K562 (cell line): ENCODE results near the gene OR2L13. TPM values are rescaled to one million over a fixed set of nuclear protein-coding genes. Genes with fewer than 3 reads are reported as not detected.

Source experiments
- ATAC-seq: fragments of 200-7000 bp; cut with Tn5 transposase; 3 replicates; pipeline ENCODE4 v1.9.1; 2020; ENCODE audit warnings: moderate library complexity
- BruUV-seq: library from RNA; stranded (reverse); fragments of 400-500 nt; replicated peaks from 2 replicates; lab custom pipeline; 2021; lab: Mats Ljungman, UMichigan
- CTCF ChIA-PET: fragments of 300-600 bp; formaldehyde crosslinking; extraction: SDS; loops from one replicate; lab custom pipeline; 2021; ENCODE audit warnings: low intra/inter-chr PET ratio; lab: Yijun Ruan, JAX
- POLR2A ChIA-PET: fragments of 300-600, 350-650 bp; sonication (Branson Sonifier 250); formaldehyde crosslinking; extraction: SDS; loops from one replicate; lab custom pipeline; 2021; ENCODE audit warnings: antibody characterized with exemption, inconsistent platforms; lab: Yijun Ruan, JAX
- DNase-seq, 4 experiments: peaks; one replicate each; pipeline versions ENCODE4 v3.0.0 to v3.0.0-alpha.2; 2011 to 2018; ENCODE audit warnings: low spot score in 3 of 4, mixed read lengths in 3 of 4; ENCODE audit errors: extremely low read depth in 1 of 4
- FAIRE-seq: peaks from 2 replicates; lab custom pipeline; 2011; peaks lifted over from hg19 to GRCh38; lab: Jason Lieb, UNC
- H2AFZ ChIP-seq: 2 replicates; pipeline ENCODE4 v1.6.0; 2011; ENCODE audit warnings: low read depth, low read length, control low read depth, inconsistent platforms
- H3K27ac ChIP-seq: fragments of 200-600 bp; 3 replicates; pipeline ENCODE4 v1.8.0; 2011; ENCODE audit warnings: low read depth, mild to moderate bottlenecking, control low read depth, inconsistent platforms, low read length, moderate library complexity, mixed read lengths; ENCODE audit errors: extremely low read depth
- H3K27me3 ChIP-seq, 2 experiments: fragments of 300-600 bp in 1 of 2; 2 replicates in 1 of 2; 3 replicates in 1 of 2; pipeline versions ENCODE4 v1.6.0 to v1.8.0; 2011; ENCODE audit warnings: inconsistent platforms in 2 of 2, low read length in 2 of 2, mild to moderate bottlenecking in 1 of 2, mixed read lengths in 1 of 2, moderate library complexity in 1 of 2; ENCODE audit not compliant: control insufficient read depth in 2 of 2, insufficient read depth in 2 of 2
- H3K36me3 ChIP-seq: fragments of 300-600 bp; 3 replicates; pipeline ENCODE4 v1.8.0; 2011; ENCODE audit warnings: mild to moderate bottlenecking, low read length, inconsistent platforms; ENCODE audit not compliant: control insufficient read depth, insufficient read depth
- H3K4me1 ChIP-seq, 2 experiments: fragments of 200-600 bp in 1 of 2; replicated peaks in 1 of 2; 2 replicates in 1 of 2; 3 replicates in 1 of 2; pipeline versions ENCODE4 v1.5.1 to v1.8.0; 2011; ENCODE audit warnings: inconsistent platforms in 2 of 2, low read length in 2 of 2, mild to moderate bottlenecking in 1 of 2, mixed read lengths in 1 of 2, moderate library complexity in 1 of 2; ENCODE audit not compliant: control insufficient read depth in 2 of 2, insufficient read depth in 2 of 2
- H3K4me2 ChIP-seq: 2 replicates; pipeline ENCODE4 v1.6.1; 2011; ENCODE audit warnings: low read length, control low read depth, inconsistent platforms, mixed read lengths; ENCODE audit not compliant: insufficient read depth
- H3K4me3 ChIP-seq: fragments of 200-600 bp; sonication (generic), shearing (Covaris generic); 2 replicates; pipeline ENCODE4 v1.5.1; 2016; ENCODE audit warnings: control low read depth, inconsistent platforms
- H3K79me2 ChIP-seq: fragments of 200-600 bp; 3 replicates; pipeline ENCODE4 v1.8.0; 2011; ENCODE audit warnings: low read length, inconsistent platforms; ENCODE audit not compliant: control insufficient read depth, insufficient read depth
- H3K9ac ChIP-seq, 2 experiments: 2 replicates each; pipeline versions ENCODE4 v1.6.0 to v1.6.1; 2011; ENCODE audit warnings: low read depth in 2 of 2, low read length in 2 of 2, control low read depth in 1 of 2, inconsistent platforms in 1 of 2, mild to moderate bottlenecking in 1 of 2, mixed read lengths in 1 of 2; ENCODE audit not compliant: insufficient read depth in 1 of 2
- H3K9me1 ChIP-seq: one replicate; pipeline ENCODE4 v1.6.0; 2011; ENCODE audit warnings: inconsistent platforms, mild to moderate bottlenecking, low read length, moderate library complexity; ENCODE audit not compliant: control insufficient read depth, insufficient read depth
- H3K9me3 ChIP-seq: replicated peaks from 2 replicates; pipeline ENCODE4 v1.5.1; 2011; ENCODE audit warnings: low read depth, low read length, inconsistent platforms; ENCODE audit not compliant: control insufficient read depth, insufficient read depth
- H4K20me1 ChIP-seq: replicated peaks from 2 replicates; pipeline ENCODE4 v1.6.1; 2011; ENCODE audit warnings: low read length, inconsistent platforms, mixed read lengths; ENCODE audit not compliant: control insufficient read depth, insufficient read depth
- ELF2 ChIP-seq: fragments of 250-450 bp; sonication (Bioruptor Pico); IDR thresholded peaks from 2 replicates; pipeline ENCODE4 v1.5.0; 2021; ENCODE audit warnings: mild to moderate bottlenecking
- GABPA ChIP-seq: fragments of 200-800 bp; sonication (Bioruptor generic); conservative IDR thresholded peaks from 2 replicates; pipeline ENCODE4 v1.6.1; 2016; ENCODE audit warnings: low read depth, missing genetic modification characterization, missing compliant biosample characterization
- KHSRP ChIP-seq: fragments of 450-650 bp; IDR thresholded peaks from 2 replicates; pipeline ENCODE4 v1.6.1; 2017
- MIER1 ChIP-seq: fragments of 450-650 bp; IDR thresholded peaks from 2 replicates; pipeline ENCODE4 v1.6.1; 2016; ENCODE audit warnings: antibody characterized with exemption, mild to moderate bottlenecking, low read depth
- MTA2 ChIP-seq: fragments of 450-650 bp; IDR thresholded peaks from 2 replicates; pipeline ENCODE4 v1.6.1; 2016; ENCODE audit warnings: low read depth
- RBFOX2 ChIP-seq: fragments of 200-400 bp; formaldehyde crosslinking; IDR thresholded peaks from 2 replicates; pipeline ENCODE4 v1.6.1; 2017; ENCODE audit warnings: low read depth, mild to moderate bottlenecking, low read length, moderate library complexity
- RBM22 ChIP-seq: fragments of 200-400 bp; formaldehyde crosslinking; IDR thresholded peaks from 2 replicates; pipeline ENCODE4 v1.6.1; 2018; ENCODE audit warnings: low read length, low read depth; ENCODE audit not compliant: poor library complexity, severe bottlenecking
- RFX5 ChIP-seq: IDR thresholded peaks from 2 replicates; pipeline ENCODE4 v1.6.1; 2011; ENCODE audit warnings: low read depth, mild to moderate bottlenecking, improper control_type of control experiment, low read length
- SAFB ChIP-seq: fragments of 200-400 bp; formaldehyde crosslinking; IDR thresholded peaks from 2 replicates; pipeline ENCODE4 v1.6.1; 2017; ENCODE audit warnings: low read depth, low read length, borderline replicate concordance
- SMARCE1 ChIP-seq: fragments of 450-650 bp; IDR thresholded peaks from 2 replicates; pipeline ENCODE4 v1.7.1; 2016; ENCODE audit warnings: mild to moderate bottlenecking
- SNRNP70 ChIP-seq: fragments of 200-400 bp; formaldehyde crosslinking; optimal IDR thresholded peaks from 2 replicates; pipeline ENCODE3; 2017; ENCODE audit warnings: low read depth, low read length
- TCF3 ChIP-seq: sonication (generic); formaldehyde crosslinking; IDR thresholded peaks from 2 replicates; pipeline ENCODE4 v1.4.0; 2020; ENCODE audit warnings: mild to moderate bottlenecking, missing genetic modification reagents
- ZBTB8A ChIP-seq: fragments of 450-650 bp; IDR thresholded peaks from 2 replicates; pipeline ENCODE4 v1.6.1; 2018; ENCODE audit warnings: mild to moderate bottlenecking, moderate library complexity; ENCODE audit not compliant: partially characterized antibody
- ZNF668 ChIP-seq: fragments of 250-450 bp; sonication (Bioruptor Pico); IDR thresholded peaks from 2 replicates; pipeline ENCODE4 v1.8.0; 2022; ENCODE audit warnings: mild to moderate bottlenecking, inconsistent platforms
- WGBS: fragments of 100-300 bp; shearing (Covaris generic); methylation state at CpG from one replicate; pipeline ENCODE4 v1.1.6; 2016; ENCODE audit warnings: low coverage, mixed read lengths; ENCODE audit not compliant: insufficient coverage; ENCODE audit errors: missing lambda C conversion rate; 5-methylcytosine and 5-hydroxymethylcytosine counted together
- in situ Hi-C: fragments of 300-500 bp; cut with MboI; formaldehyde crosslinking; loops from 4 replicates; pipeline ENCODE4 v1.15.0; 2018; ENCODE audit warnings: inconsistent platforms, mixed read lengths
- intact Hi-C: fragments of 100-400 bp; cut with micrococcal nuclease; formaldehyde crosslinking; loops from 2 replicates; pipeline ENCODE4 v1.14.2; 2022
- polyA plus RNA-seq, 8 experiments: library from polyadenylated mRNA; depleted of rRNA in 4 of 8; stranded (reverse) in 5 of 8; unstranded in 3 of 8; fragments of >200 nt; fragmentation: Nextera tagmentation in 2 of 8; fragmentation: Illumina TruSeq in 1 of 8; extraction: Ambion mirVana in 2 of 8; extraction: Trizol in 1 of 8; gene quantifications; 2 replicates each; pipeline versions ENCODE4 v1.2.1 to v1.2.3, GENCODE V29; 2011 to 2014; ENCODE audit warnings: inconsistent platforms in 1 of 8, missing spikeins in 1 of 8
- total RNA-seq, 7 experiments: library from RNA; depleted of rRNA in 6 of 7; stranded (reverse); fragments of >200 nt in 6 of 7; fragmentation: Illumina TruSeq in 2 of 7; extraction: Trizol in 2 of 7; gene quantifications; 2 replicates each; pipeline versions ENCODE4 v1.2.1 to v1.2.3, GENCODE V29; 2011 to 2021; ENCODE audit warnings: low replicate concordance in 1 of 7
- TF ChIP-seq, protein P1 (sequence below): sonication (generic); formaldehyde crosslinking; IDR thresholded peaks from 2 replicates; pipeline ENCODE4 v1.8.0; 2022; ENCODE audit warnings: mild to moderate bottlenecking, missing genetic modification reagents, borderline replicate concordance
- TF ChIP-seq, protein P2 (sequence below), 2 experiments: fragments of 450-650 bp in 1 of 2; sonication (generic) in 1 of 2; formaldehyde crosslinking; conservative IDR thresholded peaks; 2 replicates each; pipeline versions ENCODE4 v1.4.0 to v1.8.1; 2020 to 2022; ENCODE audit warnings: mild to moderate bottlenecking in 1 of 2, missing genetic modification reagents in 1 of 2

The OR2L13 gene
- total and polyA plus RNA-seq, 9 of the 15 experiments (the other 6 are each of a cell fraction or from before 2014, with no cell fraction given): not detected

DNA sequence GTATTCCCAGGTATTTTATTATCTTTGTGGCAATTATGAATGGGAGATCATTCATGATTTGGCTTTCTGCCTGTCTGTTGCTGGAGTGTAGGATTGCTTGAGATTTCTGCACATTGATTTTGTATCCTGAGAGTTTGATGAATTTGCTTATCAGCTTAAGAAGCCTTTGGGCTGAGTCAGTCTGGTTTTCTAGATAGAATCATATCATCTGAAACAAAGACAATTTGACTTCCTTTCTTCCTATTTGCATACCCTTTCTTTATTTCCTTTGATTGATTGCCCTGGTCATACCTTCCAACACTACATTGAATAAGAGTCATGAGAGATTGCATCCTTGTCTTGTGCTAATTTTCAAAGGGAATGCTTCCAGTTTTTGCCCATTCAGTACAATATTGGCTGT, 40.3 kb upstream of the OR2L13 start:
- Histone ChIP-seq H2AFZ (no peak overlapping the region), H3K4me3 (no peak overlapping the region), H3K9me1 (no peaks in the 10 kb centered on the region), H4K20me1 (no peaks in the 10 kb centered on the region), H3K79me2 (no peaks in the 10 kb centered on the region), H3K4me1 (no peaks in the 10 kb centered on the region), H3K36me3 (no peaks in the 10 kb centered on the region), H3K27me3 (no peaks in the 10 kb centered on the region), H3K4me2 (no peak overlapping the region), H3K9me3 (0 out of 2 replicates have a peak, but pooled peaks cover 5% of the 10 kb centered on the region), H3K9ac (no peak overlapping the region), H3K27ac (no peak overlapping the region)
- no TSS peak for BruUV-seq
- intact Hi-C loops: no loop called here
- no peak for FAIRE-seq
- no peak for DNase-seq
- in situ Hi-C loops: no loop called here
- POLR2A ChIA-PET: no interaction called here
- no peak for TF ChIP-seq RBFOX2
- no peak for TF ChIP-seq SAFB
- no peak for TF ChIP-seq MTA2
- no peak for TF ChIP-seq KHSRP
- no peak for ATAC-seq
- CTCF ChIA-PET: no interaction called here

DNA sequence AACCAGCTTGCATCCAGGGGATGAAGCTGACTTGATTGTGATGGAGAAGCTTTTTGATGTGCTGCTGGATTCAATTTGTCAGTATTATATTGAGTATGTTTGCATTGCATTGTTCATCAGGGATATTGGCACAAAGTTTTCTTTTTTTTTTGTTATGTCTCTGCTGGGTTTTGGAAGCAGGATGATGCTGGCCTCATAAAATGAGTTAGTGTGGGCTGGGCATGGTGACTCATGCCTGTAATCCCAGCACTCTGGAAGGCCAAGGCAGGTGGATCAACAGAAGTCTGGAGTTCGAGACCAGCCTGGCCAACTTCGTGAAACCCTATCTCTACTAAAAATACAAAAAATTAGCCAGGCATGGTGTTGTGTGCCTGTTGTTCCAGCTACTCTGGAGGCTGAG, 39.7 kb upstream of the OR2L13 start:
- CTCF ChIA-PET: no interaction called here
- intact Hi-C loops: no loop called here
- Histone ChIP-seq H3K9ac (no peak overlapping the region), H3K4me2 (no peak overlapping the region), H3K36me3 (no peaks in the 10 kb centered on the region), H3K27ac (no peak overlapping the region), H3K9me1 (no peaks in the 10 kb centered on the region), H3K79me2 (no peaks in the 10 kb centered on the region), H3K9me3 (0 out of 2 replicates have a peak, but pooled peaks cover 5% of the 10 kb centered on the region), H3K4me3 (no peak overlapping the region), H2AFZ (no peak overlapping the region), H3K4me1 (no peaks in the 10 kb centered on the region), H4K20me1 (no peaks in the 10 kb centered on the region), H3K27me3 (no peaks in the 10 kb centered on the region)
- ATAC-seq: no peak
- no peak for FAIRE-seq
- BruUV-seq: no TSS peak
- POLR2A ChIA-PET: no interaction called here
- in situ Hi-C loops: no loop called here
- no peak for DNase-seq
- 0% methylated on average over 2 of the region's 2 CpGs for WGBS
- TF ChIP-seq, protein P1, sequence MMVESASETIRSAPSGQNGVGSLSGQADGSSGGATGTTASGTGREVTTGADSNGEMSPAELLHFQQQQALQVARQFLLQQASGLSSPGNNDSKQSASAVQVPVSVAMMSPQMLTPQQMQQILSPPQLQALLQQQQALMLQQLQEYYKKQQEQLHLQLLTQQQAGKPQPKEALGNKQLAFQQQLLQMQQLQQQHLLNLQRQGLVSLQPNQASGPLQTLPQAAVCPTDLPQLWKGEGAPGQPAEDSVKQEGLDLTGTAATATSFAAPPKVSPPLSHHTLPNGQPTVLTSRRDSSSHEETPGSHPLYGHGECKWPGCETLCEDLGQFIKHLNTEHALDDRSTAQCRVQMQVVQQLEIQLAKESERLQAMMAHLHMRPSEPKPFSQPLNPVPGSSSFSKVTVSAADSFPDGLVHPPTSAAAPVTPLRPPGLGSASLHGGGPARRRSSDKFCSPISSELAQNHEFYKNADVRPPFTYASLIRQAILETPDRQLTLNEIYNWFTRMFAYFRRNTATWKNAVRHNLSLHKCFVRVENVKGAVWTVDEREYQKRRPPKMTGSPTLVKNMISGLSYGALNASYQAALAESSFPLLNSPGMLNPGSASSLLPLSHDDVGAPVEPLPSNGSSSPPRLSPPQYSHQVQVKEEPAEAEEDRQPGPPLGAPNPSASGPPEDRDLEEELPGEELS (CRISPR knock-in tag): no peak
- TF ChIP-seq MIER1 (no peak), SNRNP70 (no peak), RBM22 (no peak), GABPA (tag) (no peak), RFX5 (no peak), SMARCE1 (no peak), ZBTB8A (no peak), TCF3 (CRISPR knock-in tag) (no peak), ZNF668 (CRISPR knock-in tag) (no peak), ELF2 (CRISPR knock-in tag) (no peak)
- TF ChIP-seq, protein P2, sequence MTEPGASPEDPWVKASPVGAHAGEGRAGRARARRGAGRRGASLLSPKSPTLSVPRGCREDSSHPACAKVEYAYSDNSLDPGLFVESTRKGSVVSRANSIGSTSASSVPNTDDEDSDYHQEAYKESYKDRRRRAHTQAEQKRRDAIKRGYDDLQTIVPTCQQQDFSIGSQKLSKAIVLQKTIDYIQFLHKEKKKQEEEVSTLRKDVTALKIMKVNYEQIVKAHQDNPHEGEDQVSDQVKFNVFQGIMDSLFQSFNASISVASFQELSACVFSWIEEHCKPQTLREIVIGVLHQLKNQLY (CRISPR knock-in tag; conservative IDR thresholded peaks at IDR 0.05): no peak
